Stimulated activated CD4-positive, alpha-beta T cell treated with anti-CD3 and anti-CD28 coated beads, Interleukin-15, amount 100 ng/mL, for 48 hours (primary cell): Measurements from ENCODE around the gene SLC26A4.
"Not testable (repeated sequence)": the region's sequence is repeated elsewhere in the genome, so short reads cannot be mapped to it uniquely, and the experiment has no call there.

ENCODE experiments used
- DNase-seq, 2 donors: peaks; one replicate each; pipeline ENCODE4 v3.0.0-alpha.2; 2020; ENCODE audit warnings: low read depth in 2 of 2

The SLC26A4 gene

DNA sequence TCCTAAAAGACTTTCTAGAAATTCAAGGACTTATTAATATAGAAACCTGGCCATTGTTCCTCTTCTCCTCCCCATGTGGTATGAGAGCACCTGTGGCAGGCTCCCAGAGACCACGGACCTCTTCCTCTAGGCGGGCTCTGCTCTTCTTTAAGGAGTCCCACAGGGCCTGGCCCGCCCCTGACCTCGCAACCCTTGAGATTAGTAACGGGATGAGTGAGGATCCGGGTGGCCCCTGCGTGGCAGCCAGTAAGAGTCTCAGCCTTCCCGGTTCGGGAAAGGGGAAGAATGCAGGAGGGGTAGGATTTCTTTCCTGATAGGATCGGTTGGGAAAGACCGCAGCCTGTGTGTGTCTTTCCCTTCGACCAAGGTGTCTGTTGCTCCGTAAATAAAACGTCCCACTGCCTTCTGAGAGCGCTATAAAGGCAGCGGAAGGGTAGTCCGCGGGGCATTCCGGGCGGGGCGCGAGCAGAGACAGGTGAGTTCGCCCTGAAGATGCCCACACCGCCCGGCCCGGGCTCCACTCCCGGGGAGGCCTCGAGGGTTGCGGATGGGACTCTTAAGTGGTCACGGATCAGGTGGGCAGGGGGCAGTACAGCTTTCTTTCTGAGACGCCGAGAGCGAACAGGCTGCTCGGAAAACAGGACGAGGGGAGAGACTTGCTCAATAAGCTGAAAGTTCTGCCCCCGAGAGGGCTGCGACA lies at the start of gene SLC26A4:
Gene SLC26A4 (plus strand): TSS at position 448 of the 700 bp plus-strand sequence. CDS start 814 bp downstream, outside the sequence.
- DNase-seq, result peak; percentile 28 to 30

DNA sequence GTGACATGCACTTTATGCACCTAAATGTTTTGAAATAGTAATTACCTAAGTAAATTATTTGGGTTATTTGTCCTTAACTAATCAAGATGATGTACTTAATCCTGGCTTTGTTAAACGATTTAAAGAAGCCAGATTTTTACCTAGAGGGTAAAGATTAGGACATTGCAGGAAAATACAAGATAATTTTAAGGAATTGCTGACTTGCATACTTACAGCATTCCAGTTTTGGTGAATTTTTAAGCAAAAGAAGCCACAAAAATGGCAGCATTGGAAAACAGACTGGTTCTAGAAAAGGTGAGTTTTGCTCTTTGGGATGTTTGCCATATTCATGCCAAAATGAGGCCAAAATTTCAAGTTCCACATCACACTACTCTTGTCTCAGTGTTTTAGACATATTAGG lies 47.2 kb upstream of the SLC26A4 start:
- DNase-seq, result no peak

GRCh38 chr7:107613948-107614347 lies 46.7 kb upstream of the SLC26A4 start:
- DNase-seq, result no peak

DNA sequence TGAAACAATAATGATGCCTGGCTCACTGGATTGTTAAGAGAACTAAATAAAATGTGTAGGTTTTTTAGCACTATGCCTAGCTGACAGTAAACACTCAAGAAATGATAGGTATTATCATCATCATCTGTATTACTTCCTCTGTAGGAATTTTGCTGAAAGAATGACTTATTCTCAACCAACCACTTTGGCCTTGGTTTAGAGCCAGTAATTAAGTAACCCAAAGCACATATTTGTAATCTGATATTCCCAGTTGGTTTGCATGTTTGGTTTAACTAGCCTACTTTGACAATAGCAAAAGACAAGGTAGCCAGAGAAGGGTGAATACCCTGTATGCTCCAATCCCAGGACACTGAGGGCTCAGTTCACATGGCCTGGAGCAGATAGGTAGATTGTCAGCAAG lies 46.2 kb upstream of the SLC26A4 start:
- DNase-seq, result no peak

DNA sequence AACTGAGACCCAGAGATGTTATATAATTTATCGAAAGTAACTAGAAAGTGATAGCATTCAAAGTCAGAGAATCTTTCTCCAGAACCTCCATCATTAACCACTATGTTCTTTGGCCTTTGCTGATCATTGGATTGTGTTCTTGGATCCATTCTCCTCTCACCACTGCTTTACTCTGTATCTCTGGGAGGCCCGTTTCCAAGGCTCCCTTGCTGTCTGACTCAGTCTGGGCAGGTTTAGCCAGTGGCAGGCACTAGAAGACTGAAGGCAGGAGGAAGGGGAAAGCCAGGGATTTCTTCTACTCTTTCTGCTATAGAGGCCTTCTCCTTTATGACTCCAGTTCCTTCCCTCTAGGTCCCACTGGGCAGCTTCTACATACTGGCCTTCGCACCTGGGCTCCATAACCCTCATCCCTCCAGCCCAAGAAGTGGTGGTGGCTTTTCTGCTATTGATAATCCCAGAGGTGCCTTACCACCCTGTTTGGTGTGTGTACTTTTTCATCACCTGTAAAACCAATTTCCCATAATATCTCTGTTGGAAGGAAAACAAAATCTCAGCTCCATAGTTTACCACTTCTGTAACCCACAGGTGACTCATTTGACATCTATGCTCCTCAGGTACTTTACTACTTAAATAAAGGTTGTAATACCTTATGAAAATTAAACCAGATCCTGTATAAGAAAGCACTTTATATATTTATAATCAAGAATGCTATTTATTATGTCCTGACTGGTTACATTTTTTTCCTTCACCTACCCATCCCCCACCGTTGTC lies 44.5 kb upstream of the SLC26A4 start:
- DNase-seq, result no peak

DNA sequence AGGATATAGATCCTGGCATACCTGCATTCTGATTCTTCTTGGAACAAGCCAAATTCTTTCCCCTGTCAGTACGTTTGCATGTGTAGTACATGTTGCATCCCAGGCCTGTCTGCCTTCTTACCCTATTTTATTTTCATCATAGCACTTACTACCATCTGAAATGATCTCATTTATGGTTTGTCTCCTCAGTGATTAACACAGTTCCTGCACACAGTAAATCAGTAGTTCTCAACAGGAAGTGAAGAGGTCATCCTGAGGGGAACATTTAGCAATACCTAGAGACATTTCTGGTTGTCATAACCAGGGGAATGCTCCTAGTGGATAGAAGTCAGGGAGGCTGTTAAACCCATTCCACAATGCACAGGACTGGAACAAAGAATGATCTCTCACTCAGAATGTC lies 38.2 kb upstream of the SLC26A4 start:
- DNase-seq, result no peak

GRCh38 chr7:107622894-107623293 lies 37.7 kb upstream of the SLC26A4 start:
- DNase-seq, result no peak

DNA sequence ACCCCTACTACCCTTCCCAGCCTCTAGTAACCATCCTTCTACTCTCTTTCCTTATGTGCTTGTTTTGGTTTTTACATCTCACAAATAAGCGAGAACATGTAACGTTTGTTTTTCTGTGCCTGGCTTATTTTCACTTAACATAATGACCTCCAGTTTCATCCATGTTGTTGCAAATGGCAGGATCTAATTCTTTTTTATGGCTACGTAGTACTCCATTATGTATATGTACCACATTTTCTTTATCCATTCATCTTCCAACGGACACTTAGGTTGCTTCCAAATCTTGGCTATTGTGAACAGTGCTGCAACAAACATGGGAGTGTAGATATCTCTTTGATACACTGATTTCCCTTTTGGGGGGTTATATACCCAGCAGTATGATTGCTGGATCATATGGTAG lies 33.6 kb upstream of the SLC26A4 start:
- DNase-seq, result no peak

GRCh38 chr7:107628461-107629064 lies 32.1 kb upstream of the SLC26A4 start:
- no peak for DNase-seq

- no peak for DNase-seq
These were observed 30.3 kb upstream of the SLC26A4 start for GRCh38 chr7:107630342-107630741.

DNA sequence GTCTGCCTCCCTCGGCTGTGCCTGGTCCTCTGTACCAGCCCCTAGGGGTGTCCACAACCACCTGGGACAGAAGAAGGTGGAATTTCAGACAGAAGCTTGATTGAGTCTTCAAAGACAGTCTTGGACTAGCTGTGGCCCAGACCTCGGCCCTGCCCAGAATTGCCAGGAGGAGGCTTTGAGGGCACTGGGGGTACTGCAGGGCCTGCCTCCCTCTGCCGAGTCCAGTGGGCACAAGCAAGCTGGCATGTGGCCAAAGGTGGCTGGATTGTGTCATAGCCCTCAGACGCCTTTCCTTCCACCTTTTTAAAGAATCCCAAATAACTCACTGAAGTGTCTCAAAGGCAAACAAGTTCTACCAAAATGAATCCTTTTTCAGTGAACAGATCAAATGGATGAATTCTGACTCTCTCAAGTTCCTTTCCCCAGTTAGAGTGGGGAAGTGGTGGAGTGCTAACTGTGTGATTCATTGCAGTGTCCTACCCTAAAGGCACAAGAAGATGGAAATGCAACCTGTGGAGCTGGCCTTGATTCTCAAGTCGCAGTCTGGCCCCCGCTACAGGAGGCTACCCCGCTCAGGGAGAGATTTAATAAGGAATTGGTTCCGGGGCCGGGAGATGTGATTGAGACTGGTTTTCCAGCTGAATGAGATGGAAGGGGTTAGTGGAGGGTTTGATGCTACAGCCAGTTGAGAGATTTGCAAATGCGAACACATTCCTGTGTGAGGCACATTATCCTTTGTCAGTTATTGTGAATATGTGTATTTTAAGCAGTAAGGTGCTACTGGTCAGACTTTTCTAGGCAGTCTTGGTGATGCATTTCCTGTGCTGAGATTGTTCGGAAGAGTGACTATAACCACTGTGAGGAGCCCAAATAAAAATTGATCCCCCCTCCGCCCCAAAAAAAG lies 28.8 kb upstream of the SLC26A4 start:
- no peak for DNase-seq

- no peak for DNase-seq
These were observed 28.1 kb upstream of the SLC26A4 start for GRCh38 chr7:107632492-107632865.

DNA sequence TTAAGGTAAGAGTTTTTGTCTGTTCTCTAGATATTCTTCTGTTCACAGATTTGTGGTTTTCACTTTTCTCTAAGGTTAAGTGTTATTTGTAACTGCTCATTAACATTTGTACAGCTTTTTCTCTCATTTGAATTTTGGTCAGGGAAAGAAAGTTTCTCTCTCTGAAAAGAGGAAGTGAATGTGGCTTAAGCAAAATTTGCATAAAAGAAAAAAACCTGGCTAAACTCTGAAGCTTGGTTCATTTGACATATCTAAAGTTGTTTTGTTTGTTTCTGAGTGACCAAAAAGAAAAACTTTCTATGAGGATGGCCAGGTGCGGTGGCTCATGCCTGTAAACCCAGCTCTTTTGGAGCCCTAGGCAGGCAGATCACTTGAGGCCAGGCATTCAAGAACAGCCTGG lies 22.0 kb upstream of the SLC26A4 start:
- no peak for DNase-seq

- not testable (repeated sequence) for DNase-seq
These were observed 21.6 kb upstream of the SLC26A4 start for GRCh38 chr7:107639070-107639469.

DNA sequence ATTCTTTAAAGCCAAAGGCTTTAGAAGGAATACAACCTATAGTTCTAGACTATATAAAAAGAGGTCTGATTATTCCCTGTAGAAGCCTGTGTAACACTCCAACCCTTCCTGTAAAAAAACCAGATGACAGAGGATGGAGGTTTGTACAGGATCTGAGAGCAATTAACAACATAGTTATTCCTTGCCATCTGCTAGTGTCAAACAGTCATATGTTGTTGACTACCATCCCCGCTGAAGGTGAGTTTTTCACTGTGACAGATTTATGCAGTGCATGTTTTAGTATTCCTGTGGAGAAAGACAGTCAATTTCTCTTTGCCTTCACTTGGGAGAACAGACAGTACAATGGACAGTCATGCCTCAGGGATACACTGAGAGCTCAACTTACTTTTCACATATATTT lies 19.0 kb upstream of the SLC26A4 start:
- DNase-seq, result no peak

GRCh38 chr7:107642501-107642900 lies 18.1 kb upstream of the SLC26A4 start:
- DNase-seq, result no peak

- DNase-seq, result no peak
These were observed 17.2 kb upstream of the SLC26A4 start for GRCh38 chr7:107643407-107643806.

- DNase-seq, result no peak
These were observed 16.7 kb upstream of the SLC26A4 start for GRCh38 chr7:107643938-107644308.

DNA sequence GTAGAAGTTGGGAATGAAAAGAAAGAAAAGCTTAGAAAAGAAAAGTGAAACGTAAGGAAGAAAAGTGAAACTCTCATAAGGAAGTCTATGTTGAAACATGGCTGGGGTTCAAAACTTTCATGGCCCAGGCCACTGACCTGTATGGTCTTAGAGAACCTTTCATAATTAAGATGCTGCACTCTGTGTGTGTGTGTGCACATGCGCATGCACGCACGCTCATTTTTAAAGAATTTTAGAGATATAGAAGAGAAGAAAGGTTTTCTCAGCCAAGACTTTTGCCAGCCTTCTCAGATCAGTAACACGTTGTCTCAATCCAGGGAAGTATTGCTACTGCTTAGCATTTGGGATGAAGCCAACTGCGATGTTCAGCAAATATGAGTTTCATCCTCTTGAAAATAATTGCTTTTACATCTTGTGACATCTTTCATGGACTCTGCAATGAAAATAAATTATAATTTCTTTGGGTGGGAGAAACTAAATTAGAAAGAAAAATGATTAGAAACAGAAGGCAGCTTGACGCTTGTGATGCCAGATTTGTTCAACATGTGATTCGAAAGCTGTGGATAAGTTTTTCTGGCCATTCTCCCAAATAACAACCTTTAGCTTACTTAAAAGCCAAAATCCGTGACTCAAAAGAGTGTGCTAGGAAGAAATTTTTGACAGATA lies 16.2 kb upstream of the SLC26A4 start:
- DNase-seq, result no peak

GRCh38 chr7:107652642-107653041 lies 8.0 kb upstream of the SLC26A4 start:
- DNase-seq, result no peak

GRCh38 chr7:107658467-107658866 lies 2.2 kb upstream of the SLC26A4 start:
- no peak for DNase-seq
